ENCODE measurements around the gene CH25H.

The CH25H gene

GRCh38 chr10:89209718-89210117 lies 2.6 kb upstream of the CH25H start:
- no peak overlapping the region for H3K4me3 ChIP-seq (ENCODE audit: control insufficient read depth, low read depth, low read length)
- no peak for TF ChIP-seq CTCF (conservative IDR thresholded peaks at IDR 0.05; ENCODE audit: control insufficient read depth, insufficient read depth, low read depth, low read length)
- DNase-seq (ENCODE audit: low read depth), result no peak

DNA sequence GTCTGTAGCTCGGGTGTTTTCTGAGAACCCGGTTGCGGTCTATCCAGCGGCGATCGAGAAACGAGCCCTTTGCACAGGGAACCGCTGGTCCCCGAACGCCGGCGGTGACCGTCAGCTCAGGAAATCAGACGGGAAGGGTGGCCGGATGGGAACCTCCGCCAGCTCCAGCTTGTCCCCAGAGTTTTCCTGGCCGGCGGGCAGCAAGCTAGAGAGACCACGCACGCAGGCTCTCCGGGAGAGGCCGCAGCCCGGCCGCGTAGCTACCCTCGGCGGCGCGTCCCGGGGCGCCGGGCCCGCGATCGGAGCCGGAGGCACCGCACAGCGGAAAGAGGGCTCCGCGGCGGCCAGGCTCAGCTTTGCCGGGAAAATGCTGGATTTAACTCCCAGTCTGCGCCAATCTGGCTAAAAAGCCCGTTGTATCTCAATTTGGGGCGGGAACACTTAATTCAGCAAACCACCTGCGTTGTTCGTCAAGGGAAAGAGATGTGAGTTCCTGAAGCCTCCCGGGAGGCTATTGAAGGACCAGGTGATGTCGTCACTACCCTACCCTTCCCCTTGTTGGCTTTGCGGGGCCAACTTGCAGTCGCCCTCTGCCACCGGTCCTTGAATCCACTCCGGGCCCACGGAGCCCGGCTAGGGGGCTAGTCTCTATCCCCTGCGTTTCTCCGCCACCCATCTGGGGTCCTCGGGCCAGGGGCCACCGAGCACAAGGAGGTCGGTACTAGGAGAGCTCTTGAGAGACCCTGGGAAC lies 859 bp upstream of the CH25H start:
- peak overlapping the region; percentile 51 for H3K4me3 ChIP-seq (ENCODE audit: control insufficient read depth, low read depth, low read length)
- peak; percentile 17 for DNase-seq (ENCODE audit: low read depth)
- no peak for TF ChIP-seq CTCF (conservative IDR thresholded peaks at IDR 0.05; ENCODE audit: control insufficient read depth, insufficient read depth, low read depth, low read length)

- H3K4me3 ChIP-seq (ENCODE audit: control insufficient read depth, low read depth, low read length), result peak overlapping the region; percentile 51
- peak; percentile 26 for DNase-seq (ENCODE audit: low read depth)
- no peak for TF ChIP-seq CTCF (conservative IDR thresholded peaks at IDR 0.05; ENCODE audit: control insufficient read depth, insufficient read depth, low read depth, low read length)
Measured at GRCh38 chr10:89206402-89207180, 526 bp downstream of the CH25H start.

DNA sequence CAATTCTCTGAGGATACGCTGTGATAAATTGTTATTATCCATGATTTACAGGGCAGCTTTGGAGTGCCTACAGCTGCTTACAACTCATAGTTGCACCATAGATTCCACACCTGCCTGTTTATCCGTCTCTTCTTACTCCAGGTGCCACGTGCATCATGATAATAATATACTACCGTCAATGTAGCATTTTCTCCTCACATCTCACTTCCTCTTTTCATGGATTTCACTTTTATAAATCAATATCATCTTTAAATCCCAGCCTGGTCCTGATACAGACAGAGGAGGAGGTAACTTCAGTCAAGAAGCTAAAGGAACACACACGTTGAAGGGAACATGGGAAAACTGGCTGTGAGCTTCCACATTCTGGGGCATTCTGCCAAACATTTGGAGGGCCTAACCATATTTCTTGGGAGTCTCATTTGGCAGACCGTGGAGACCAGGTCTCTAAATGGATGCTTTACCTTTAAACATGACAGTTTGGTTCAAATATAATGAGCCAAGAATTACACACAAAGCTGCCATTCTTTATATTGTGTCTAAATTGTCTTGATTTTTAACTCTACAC lies 2.4 kb downstream of the CH25H start:
- no peak overlapping the region for H3K4me3 ChIP-seq (ENCODE audit: control insufficient read depth, low read depth, low read length)
- no peak for DNase-seq (ENCODE audit: low read depth)
- TF ChIP-seq CTCF (conservative IDR thresholded peaks at IDR 0.05; ENCODE audit: control insufficient read depth, insufficient read depth, low read depth, low read length), result no peak

DNA sequence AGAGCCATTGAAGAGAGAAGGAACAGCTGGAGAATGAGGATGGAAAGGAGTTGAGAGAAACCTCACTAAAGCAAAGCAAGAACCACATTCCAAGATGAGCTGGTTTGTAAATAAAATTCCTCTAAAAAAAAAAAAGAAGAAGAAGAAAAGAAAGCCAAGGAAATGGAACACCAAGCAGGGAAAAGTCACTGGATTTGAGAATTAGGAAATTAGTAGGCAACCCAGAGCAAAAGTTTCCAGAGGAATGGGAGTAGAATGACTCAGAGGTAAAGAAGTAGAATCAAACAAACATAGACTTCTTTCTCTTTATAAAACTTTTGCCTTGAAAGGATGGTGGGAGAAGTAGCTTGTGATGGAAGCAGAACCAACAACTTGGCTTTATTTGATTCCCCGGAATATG lies 3.9 kb downstream of the CH25H start:
- H3K4me3 ChIP-seq (ENCODE audit: control insufficient read depth, low read depth, low read length), result no peak overlapping the region
- TF ChIP-seq CTCF (conservative IDR thresholded peaks at IDR 0.05; ENCODE audit: control insufficient read depth, insufficient read depth, low read depth, low read length), result no peak
- DNase-seq (ENCODE audit: low read depth), result peak; percentile 15

DNA sequence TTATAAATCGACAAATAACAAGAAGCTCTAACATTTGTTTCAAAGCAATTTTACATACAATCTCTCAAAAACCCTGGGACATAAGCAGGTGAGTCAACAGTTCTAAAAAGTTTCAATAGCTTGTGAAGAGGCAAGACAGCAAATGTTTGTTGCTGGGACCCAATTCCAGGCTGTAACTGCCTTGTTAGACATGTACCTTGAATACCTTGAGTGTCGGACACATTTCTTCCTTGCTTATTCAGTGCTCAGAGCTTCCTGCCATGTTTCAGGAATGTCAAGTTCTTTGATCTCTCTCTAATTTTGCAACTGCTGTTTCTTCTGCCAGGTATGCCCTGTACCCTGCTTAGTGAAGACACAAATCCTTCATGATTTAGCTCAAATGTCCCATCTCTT lies 5.1 kb downstream of the CH25H start:
- no peak overlapping the region for H3K4me3 ChIP-seq (ENCODE audit: control insufficient read depth, low read depth, low read length)
- TF ChIP-seq CTCF (conservative IDR thresholded peaks at IDR 0.05; ENCODE audit: control insufficient read depth, insufficient read depth, low read depth, low read length), result no peak
- no peak for DNase-seq (ENCODE audit: low read depth)
